NAMALWA (cell line): ENCODE measurements around the gene NUDC.
"Not testable (repeated sequence)": the region's sequence is repeated elsewhere in the genome, so short reads cannot be mapped to it uniquely, and the experiment has no call there.

ENCODE experiments used
- DNase-seq: peaks from one replicate; pipeline ENCODE4 v3.0.0-alpha.2; 2015; ENCODE audit warnings: low spot score

The NUDC gene

DNA sequence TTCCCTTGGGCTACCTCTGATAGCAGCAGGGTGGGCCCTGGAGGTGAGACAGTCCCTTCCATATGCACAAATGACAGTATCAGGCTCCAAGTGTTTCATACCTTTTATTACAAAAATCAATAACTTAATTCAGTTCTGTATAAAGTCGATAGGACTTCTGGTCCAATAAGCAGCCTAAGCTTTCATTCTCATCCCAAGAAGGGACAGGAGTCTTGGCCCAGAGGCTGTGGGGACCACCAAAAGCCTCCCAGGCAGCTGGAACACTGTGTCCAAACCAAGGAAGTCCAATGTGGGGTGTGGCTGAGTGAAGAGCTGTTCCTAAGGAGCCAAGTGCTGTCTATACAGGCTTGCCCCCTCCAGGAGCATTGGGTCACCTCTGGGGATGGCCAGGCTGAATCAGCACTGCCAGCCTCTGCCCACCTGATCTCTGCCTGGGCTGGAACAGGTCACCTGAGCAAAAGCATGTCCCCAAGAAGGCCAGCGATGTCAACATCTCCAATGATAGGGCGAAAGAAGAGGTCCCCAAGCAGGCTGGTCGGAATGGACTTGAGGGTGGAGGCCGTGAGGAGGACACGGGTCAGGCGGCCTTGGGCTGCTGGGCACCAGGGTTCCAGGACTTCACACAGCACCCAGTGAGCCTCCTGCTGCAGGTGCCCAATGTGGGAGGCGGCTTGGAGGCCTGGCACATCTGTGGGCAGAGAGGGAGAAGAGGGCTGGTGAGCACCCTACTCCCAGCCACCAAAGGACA lies 10.0 kb upstream of the NUDC start:
- no peak for DNase-seq

GRCh38 chr1:26912147-26912490 lies 9.4 kb upstream of the NUDC start:
- DNase-seq, result no peak

- DNase-seq, result no peak
Observed at GRCh38 chr1:26913389-26913753, 8.2 kb upstream of the NUDC start.

- DNase-seq, result peak; percentile 46
Observed at GRCh38 chr1:26913754-26914619, 7.6 kb upstream of the NUDC start, which contains the start of gene NR0B2. NR0B2 (minus strand) TSS chr1:26913975; CDS start chr1:26913940, 35 bp downstream.

GRCh38 chr1:26915204-26915842 lies 6.2 kb upstream of the NUDC start:
- DNase-seq, result no peak

- DNase-seq, result no peak
Observed at GRCh38 chr1:26921126-26921539, 410 bp upstream of the NUDC start.

DNA sequence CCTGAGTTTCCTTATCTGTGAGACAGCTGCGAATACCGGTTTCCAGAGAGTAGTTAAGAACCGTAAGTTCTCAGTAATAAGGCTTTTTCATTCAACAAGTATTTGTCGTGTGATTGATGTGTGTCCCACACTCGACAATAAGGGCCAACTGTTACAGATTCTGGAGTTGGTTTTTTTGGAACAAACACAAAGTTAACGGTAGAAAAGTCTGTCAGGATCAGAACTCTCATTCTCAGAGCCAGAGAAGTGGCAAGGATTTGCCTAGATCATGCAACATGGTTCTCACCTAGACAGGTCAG lies 837 bp downstream of the NUDC start:
- DNase-seq, result no peak

GRCh38 chr1:26922901-26923300 lies 1.4 kb downstream of the NUDC start:
- no peak for DNase-seq

GRCh38 chr1:26923711-26924110 lies 2.2 kb downstream of the NUDC start:
- DNase-seq, result no peak

DNA sequence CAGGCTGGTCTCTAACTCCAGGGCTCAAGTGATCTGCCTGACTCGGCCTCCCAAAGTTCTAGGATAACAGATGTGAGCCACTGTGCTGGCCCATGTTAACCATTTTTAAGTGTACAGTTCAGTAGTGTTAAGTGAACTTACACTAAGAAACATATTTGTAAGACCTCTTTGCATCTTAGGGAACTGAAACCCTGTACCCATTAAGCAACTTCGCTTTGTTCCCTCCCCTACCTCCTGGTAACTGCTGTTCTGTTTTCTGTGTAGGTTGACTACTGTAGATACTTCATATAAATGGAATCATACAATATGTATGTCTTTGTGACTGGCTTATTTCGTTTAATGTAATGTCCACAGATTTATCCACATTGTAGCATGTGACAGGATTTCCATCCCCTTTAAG lies 11.0 kb downstream of the NUDC start:
- DNase-seq, result peak; percentile 50

DNA sequence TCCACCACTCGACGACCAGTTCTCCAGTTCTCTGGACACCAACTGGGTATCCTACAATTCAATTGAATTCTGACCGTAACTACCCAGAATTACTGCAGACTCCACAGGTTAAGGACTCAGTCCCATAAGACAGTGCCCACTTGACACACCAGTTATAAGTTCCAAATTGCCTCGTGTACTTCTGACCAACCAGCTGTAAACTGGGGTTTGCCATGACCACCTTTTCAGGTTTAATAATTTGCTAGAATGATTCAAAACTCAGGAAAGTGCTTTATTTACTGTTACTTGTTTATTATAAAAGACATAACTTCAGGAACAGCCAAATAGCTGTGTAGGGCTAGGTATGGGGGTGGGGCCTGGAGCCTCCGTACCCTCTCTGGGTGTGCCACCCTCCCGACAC lies 15.3 kb downstream of the NUDC start:
- no peak for DNase-seq

DNA sequence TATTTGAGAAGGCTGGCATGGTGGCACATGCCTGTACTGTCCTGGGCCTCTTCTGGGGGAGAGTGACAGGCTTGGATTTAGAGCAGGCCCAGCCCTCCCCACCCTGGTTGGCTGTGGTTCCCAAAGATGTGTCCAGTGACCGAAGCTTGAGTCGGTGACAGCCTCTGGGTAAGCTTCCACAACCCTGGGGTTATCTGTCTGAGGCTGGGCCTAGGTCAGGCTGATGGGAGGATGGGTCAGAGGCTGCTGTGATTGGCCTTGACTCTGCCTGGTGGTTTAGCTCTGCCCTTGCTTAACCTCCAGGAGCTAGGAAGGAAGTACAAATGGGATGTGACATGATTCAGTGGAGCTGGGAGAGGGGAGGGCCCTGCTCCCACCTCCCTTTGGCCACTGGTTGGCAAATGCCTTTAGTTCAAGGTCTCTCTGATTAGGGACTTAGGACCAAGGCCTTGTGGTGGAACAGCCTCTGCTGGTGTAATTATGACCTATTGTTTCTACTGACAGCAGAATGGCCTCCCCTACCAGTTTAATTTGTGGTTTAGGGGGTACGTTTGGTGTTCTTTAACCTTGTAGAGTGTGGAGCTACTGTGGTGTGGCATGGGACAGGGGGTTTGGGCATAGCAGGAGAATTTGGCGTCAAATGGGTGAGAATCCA lies 16.6 kb downstream of the NUDC start:
- no peak for DNase-seq

DNA sequence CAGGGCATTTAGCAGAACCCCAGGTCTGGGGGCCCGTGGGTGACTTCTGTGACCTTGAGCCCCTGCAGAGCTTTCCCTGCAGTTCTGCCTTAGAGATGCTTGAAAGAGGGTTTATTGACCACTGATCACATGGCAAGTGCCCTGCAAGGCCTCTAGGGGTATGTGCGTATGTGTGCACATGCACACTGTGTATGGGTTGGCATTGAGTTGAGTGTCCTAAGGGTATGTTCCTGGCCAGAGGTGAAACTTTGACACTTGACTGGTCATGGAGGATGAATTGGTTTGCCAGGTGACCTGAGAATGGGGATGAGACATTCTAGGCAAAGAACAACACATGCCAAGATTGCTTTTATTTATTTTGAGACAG lies 17.1 kb downstream of the NUDC start:
- DNase-seq, result no peak

DNA sequence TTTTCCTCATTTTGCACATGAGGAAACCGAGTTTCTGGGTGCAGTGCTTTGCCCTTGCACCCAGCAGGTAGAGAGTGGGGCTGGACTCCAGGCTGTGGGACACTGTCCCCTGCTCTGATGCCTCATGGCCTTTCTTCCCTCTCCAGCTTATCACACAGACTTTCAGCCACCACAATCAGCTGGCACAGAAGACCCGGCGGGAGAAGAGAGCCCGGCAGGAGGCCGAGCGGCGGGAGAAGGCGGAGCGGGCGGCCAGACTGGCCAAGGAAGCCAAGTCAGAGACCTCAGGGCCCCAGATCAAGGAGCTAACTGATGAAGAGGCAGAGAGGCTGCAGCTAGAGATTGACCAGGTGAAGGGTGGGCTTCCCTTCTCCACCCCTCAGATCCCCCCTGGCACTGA lies 19.8 kb downstream of the NUDC start:
- DNase-seq, result no peak

DNA sequence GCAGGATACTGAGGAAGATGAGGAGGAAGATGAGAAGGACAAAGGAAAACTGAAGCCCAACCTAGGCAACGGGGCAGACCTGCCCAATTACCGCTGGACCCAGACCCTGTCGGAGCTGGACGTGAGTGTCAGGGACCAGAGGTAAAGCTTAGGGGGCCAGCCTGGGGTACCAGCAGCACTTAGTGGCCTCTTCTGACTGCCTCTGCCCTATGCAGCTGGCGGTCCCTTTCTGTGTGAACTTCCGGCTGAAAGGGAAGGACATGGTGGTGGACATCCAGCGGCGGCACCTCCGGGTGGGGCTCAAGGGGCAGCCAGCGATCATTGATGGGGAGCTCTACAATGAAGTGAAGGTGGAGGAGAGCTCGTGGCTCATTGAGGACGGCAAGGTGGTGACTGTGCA lies 21.1 kb downstream of the NUDC start:
- no peak for DNase-seq

DNA sequence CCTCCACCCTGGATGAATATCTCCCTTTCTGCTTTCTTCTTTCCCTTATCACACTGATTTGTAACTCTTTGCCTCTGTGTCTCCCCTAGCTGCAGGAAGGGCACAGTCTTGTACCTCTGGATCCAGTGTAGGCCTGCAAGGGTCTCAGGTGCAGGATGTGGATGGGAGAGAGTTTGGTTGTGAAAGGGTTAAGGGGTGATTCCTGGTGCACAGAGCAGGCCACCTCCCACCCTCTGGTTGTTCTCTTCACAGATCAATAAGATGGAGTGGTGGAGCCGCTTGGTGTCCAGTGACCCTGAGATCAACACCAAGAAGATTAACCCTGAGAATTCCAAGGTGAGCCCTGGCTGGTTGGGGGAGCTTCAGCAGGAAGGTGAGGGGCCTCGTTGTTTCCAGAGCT lies 23.6 kb downstream of the NUDC start:
- no peak for DNase-seq

DNA sequence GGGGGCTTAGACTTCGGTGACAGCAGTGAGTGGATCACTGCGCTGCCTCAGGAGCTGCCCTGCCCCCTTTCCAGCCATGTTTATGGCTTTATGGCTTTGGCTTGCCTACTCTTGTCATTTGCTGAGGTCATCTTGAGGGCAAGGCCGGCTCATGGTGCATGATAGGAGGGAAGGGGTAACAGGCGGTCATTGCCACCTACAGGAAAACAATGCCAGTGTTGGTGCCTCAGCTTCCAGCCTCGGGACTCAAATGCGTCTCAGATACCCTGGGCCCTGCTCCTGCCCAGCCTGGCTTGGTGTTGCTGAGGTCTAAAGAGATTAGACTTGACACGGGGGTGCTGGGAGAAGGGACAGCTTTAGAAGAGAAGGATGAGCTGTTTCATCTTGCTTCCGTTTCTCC lies 24.2 kb downstream of the NUDC start:
- DNase-seq, result no peak

DNA sequence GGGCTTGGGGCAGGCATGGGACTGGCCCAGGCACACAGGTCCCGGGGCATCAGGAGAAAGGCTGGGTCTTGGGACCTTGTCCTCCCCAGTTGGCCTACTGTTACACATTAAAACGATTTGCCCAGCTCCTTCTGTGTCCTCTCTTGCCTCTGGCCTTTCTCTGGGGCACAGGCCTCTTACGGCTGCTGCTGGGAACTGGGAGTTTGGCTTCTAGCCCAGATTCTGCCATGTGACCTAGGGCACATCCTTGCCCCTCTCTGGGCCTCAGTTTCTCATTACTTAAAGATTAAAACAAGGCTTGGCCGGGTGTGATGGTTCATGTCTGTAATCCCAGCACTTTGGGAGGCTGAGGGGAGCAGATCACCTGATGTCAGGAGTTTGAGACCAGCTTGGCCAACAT lies 24.7 kb downstream of the NUDC start:
- DNase-seq, result no peak

DNA sequence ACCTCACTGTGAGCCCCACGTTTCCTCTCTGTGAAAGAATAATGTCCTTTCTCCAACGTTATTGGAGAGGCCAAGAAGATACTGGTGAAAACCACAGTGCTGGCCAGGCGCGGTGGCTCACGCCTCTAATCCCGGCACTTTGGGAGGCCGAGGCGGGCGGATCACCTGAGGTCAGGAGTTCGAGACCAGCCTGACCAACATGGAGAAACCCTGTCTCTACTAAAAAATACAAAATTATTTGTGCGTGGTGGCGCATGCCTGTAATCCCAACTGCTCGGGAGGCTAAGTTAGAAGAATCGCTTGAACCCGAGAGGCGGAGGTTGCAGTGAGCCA lies 27.1 kb downstream of the NUDC start:
- DNase-seq, result not testable (repeated sequence)

DNA sequence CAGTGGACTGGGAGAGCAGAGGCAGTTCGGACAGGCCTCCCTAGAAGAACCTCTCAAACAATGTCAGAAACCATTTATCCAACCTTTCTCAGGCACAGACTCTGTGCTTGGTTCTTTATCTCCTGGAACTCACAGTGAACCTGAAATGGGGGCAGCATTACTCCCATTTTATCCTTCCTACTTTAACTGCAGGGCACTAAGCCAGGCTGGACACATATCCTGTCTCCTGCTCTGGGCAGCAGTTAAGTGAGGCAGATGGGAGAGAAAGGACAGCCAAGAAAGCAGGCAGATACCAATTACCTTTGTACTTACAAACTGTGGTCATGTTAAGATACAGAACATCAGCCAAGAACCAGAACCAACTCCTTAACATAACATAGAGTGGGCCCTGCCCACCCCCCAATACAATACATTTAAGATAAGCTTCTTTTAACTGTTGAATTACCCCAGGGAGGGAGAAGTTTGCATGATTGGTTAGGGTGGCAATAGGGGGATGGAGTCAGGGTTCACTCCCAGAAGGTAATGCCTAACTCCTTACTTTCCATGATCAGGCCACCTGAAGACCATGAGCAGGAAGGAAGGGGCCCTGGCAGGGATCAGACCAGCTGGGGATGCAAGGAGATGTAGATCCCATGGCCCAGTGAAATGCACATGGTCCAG lies 27.9 kb downstream of the NUDC start:
- no peak for DNase-seq

- DNase-seq, result no peak
Observed at GRCh38 chr1:26949926-26950319, 28.4 kb downstream of the NUDC start.

DNA sequence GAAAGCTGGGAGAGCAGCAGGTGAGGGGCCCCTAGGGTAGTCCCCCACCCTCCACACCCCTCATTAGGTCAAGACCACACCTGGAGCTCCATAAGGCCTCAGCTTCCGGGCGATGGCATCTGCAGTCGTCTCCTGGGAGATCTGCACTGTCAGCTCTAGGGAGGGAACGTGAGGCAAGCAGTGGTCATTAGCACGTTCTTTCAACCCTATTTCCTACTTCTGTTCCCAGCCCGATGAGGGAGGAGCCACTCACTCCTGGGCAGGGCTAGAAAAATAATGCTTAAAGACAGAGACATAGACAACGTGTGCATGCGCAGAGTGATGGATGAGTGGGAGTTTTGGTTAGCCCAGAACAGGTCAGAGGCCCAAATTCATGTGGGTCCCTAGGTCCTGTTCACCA lies 29.1 kb downstream of the NUDC start:
- DNase-seq, result no peak
